ENCODE data around the gene CLDN6.

The CLDN6 gene

DNA sequence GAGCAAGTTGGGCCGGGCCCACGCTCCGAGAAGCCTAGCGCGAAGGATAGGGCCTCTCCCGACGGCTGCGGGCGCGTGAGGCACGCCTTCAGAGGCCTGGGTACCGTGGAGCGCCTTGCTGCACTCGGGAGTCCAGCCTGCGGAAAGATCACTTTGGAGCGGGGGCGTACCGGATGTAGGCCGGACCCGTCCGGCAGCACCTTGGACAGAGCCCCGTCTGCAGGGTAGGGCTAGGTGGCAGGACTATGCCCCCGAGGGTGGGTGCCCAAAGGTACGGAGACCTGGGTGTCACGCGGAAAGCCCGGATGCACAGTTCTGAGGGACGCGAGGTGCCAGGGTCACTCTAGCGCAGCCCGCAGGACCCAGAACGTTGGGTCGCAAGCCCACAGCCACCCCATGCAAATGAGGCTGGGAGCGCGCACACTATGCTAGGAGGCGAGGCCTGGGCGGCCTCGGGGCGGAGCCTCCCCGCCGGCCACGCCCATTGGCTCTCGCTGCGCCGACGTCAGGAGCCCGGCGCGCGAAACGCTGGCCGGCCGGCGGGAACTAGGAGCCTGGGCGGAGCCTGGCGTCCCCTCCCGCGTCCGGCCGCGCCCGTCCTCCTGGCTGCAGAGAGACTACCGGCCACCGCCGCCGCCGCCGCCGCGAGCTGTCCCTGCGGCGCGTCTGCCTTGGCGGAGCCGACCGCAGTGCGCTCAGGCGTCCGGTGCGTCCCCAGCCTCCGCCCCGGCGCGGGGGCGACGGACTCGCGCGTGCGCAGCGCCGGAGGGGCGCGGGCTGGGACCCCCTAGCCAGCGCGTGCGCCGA is 49.0 kb downstream of the CLDN6 start, which contains the start of gene PAQR4:
Gene PAQR4, plus strand, starts transcription at position 611 of the 807 bp plus-strand sequence. CDS start 327 bp downstream, outside the sequence.
- DNase-seq, result peak; percentile 84

- no peak for DNase-seq
Observed at GRCh38 chr16:2968368-2968737, 49.6 kb downstream of the CLDN6 start.

- no peak for DNase-seq
Observed at GRCh38 chr16:2967721-2968161, 50.2 kb downstream of the CLDN6 start.

- DNase-seq, result no peak
Observed at GRCh38 chr16:2967211-2967631, 50.8 kb downstream of the CLDN6 start.

- DNase-seq, result no peak
Observed at GRCh38 chr16:2966808-2967191, 51.2 kb downstream of the CLDN6 start.

DNA sequence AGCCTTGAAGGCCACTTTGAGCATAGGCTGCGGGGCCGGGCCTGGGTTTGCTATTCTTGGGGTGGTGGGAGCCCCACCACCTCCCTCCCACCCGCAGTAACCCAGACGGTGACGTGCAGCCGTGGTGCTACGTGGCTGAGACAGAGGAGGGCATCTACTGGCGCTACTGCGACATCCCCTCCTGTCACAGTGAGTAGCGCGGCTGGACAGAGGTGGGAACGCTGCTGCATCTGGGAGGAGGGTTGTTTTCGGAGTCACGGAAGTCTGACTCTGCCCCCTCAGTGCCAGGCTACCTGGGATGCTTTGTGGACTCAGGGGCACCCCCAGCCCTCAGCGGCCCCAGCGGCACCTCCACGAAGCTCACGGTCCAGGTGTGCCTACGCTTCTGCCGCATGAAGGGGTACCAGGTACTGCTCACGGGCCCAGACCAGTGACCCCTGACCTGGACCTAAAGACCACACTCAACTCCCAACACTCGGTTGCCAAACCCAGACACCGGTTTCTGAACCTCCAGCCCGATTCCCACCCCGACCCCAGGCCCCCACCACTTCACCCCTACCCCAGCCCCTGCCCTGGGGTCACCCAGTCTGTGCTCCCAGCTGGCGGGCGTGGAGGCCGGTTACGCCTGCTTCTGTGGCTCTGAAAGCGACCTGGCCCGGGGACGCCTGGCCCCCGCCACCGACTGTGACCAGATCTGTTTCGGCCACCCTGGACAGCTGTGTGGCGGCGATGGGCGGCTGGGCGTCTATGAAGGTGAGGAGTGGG is 51.8 kb downstream of the CLDN6 start:
- no peak for DNase-seq

All from T1000 (cell line).